Esophagus muscularis mucosa (tissue), 4 donors: Measurements from ENCODE around the gene PTMA. TPM values are rescaled to one million over a fixed set of nuclear protein-coding genes. Genes with fewer than 3 reads are reported as not detected.
"Not testable (repeated sequence)": the region's sequence is repeated elsewhere in the genome, so short reads cannot be mapped to it uniquely, and the experiment has no call there.

ENCODE experiments used
- DNase-seq: peaks from one replicate; pipeline ENCODE4 v3.0.0-alpha.2; 2017; ENCODE audit errors: extremely low spot score
- H3K27ac ChIP-seq, 4 donors: fragments of 200-600 bp; sonication (generic); replicated peaks in 1 of 4; 1 replicate in 3 of 4; 2 replicates in 1 of 4; pipeline ENCODE4 v1.5.1; 2016 to 2019; ENCODE audit warnings: mild to moderate bottlenecking in 1 of 4
- H3K27me3 ChIP-seq, 4 donors: fragments of 200-600 bp; sonication (generic); one replicate each; pipeline versions ENCODE4 v1.5.1 to v1.6.0; 2016 to 2019
- H3K36me3 ChIP-seq, 4 donors: fragments of 200-600 bp; sonication (generic); one replicate each; pipeline ENCODE4 v1.5.1; 2016 to 2019
- H3K4me1 ChIP-seq, 4 donors: fragments of 200-600 bp; sonication (generic); one replicate each; pipeline ENCODE4 v1.5.1; 2016 to 2019
- H3K4me3 ChIP-seq, 4 donors: fragments of 200-600 bp; sonication (generic); 1 replicate in 2 of 4; 2 replicates in 2 of 4; pipeline ENCODE4 v1.5.1; 2016 to 2019; ENCODE audit warnings: mild to moderate bottlenecking in 4 of 4, moderate library complexity in 1 of 4
- H3K9me3 ChIP-seq, 4 donors: fragments of 200-600 bp; sonication (generic); 1 replicate in 3 of 4; 2 replicates in 1 of 4; pipeline ENCODE4 v1.5.1; 2016 to 2019
- EP300 ChIP-seq: sonication (generic); formaldehyde crosslinking; IDR thresholded peaks from one replicate; pipeline ENCODE4 v1.6.1; 2017; ENCODE audit warnings: antibody characterized with exemption
- POLR2A ChIP-seq: fragments of 450-650 bp; IDR thresholded peaks from one replicate; pipeline ENCODE4 v1.6.1; 2017; ENCODE audit warnings: antibody characterized with exemption, moderate library complexity, mild to moderate bottlenecking, low read depth
- POLR2AphosphoS5 ChIP-seq, 2 donors: sonication (generic); formaldehyde crosslinking; IDR thresholded peaks; one replicate each; pipeline ENCODE4 v1.6.1; 2017; ENCODE audit warnings: antibody characterized with exemption in 2 of 2
- WGBS: methylation state at CpG from one replicate; pipeline ENCODE4 v1.1.5; 2018; 5-methylcytosine and 5-hydroxymethylcytosine counted together
- intact Hi-C: fragments of 100-400 bp; cut with DNase I; formaldehyde crosslinking; loops from one replicate; pipeline ENCODE4 v1.15.1; 2023
- total RNA-seq, 4 donors: library from RNA; depleted of rRNA; stranded (reverse); fragments of >200 nt; gene quantifications; one replicate each; pipeline versions ENCODE4 v1.1.0 to v1.2.1, GENCODE V29; 2016
- TF ChIP-seq, protein P1 (sequence below), 3 experiments: fragments of 200-600 bp in 2 of 3; fragments of 450-650 bp in 1 of 3; sonication (generic) in 2 of 3; IDR thresholded peaks; one replicate each; pipeline ENCODE4 v1.5.1; 2017 to 2019; ENCODE audit warnings: antibody characterized with exemption in 3 of 3, mild to moderate bottlenecking in 2 of 3, moderate library complexity in 1 of 3

The PTMA gene, protein sequence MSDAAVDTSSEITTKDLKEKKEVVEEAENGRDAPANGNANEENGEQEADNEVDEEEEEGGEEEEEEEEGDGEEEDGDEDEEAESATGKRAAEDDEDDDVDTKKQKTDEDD
- total RNA-seq = 100 to 1,000 TPM; 571 to 894 (median 806) TPM

DNA sequence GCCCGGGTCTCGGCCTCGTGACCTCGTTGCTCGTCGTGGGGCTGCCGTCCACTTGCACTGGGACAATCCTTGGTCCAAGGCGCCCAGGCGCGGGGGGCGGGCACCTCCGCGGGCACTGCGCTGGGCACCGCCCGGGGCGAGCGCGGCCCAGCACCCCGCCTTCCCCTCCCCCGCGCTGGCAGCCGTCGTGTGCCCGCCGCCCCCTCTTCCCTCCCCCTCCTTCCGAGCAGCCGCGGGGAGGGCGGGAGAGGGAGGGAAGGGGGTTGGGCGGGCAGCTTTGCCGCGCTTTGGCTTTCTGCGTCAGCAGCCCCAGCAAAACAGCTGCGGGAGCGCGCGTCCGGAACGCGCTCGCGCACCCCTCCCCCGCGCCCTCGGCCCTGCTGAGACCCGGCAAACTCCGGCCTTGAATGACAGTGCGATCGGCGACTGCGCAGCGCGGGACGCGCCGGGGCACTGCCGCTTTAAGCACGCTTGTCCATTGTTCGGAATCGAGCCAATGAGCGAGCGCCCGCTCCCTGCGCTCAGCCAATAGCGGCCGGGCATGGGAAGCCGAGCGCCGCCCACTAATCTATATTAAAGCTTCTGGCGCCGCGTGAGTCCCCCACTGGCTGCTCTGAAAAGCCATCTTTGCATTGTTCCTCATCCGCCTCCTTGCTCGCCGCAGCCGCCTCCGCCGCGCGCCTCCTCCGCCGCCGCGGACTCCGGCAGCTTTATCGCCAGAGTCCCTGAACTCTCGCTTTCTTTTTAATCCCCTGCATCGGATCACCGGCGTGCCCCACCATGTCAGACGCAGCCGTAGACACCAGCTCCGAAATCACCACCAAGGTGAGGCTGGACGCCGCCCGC lies at the start of gene PTMA:
Gene PTMA, plus strand, starts transcription at position 599 of the 846 bp plus-strand sequence. Its CDS starts 182 bp downstream, at position 781.
- peaks cover 34 to 63% (median 53%) of the 10 kb centered on the region in 4 donors for H3K4me1 ChIP-seq
- WGBS = 0% methylated on average over 24 of the region's 97 CpGs
- intact Hi-C loops = no loop called here

DNA sequence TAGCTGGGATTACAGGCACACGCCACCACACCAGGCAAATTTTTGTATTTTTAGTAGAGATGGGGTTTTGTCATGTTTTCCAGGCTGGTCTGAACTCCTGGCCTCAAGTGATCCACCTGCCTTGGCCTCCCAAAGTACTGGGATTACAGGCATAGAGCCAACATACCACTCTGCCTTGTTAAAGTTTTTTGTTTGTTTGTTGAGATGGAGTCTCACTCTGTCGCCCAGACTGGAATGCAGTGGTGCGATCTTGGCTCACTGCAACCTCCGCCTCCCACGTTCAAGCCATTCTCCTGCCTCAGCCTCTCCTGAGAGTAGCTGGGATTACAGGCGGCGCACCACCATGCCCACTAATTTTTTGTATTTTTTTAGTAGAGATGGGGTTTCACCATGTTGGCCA lies 48.3 kb upstream of the PTMA start:
- H3K36me3 ChIP-seq, intact Hi-C loops, H3K9me3 ChIP-seq, DNase-seq, H3K27me3 ChIP-seq, H3K27ac ChIP-seq, H3K4me3 ChIP-seq: not testable (repeated sequence)
- peaks cover 14 to 24% (median 20%) of the 10 kb centered on the region in 4 donors for H3K4me1 ChIP-seq
- 92% methylated on average over 7 of the region's 7 CpGs for WGBS

More for the DNA sequence above, at the start of gene PTMA:
- H3K36me3 ChIP-seq = peaks cover 10 to 18% (median 13%) of the 10 kb centered on the region in 4 donors
- H3K27me3 ChIP-seq = no peaks in the 10 kb centered on the region
- H3K27ac ChIP-seq = peak within 1 kb of the TSS; percentile 98 to 100 (median 100)
- DNase-seq = peak; percentile 100
- H3K4me3 ChIP-seq = peak within 1 kb of the TSS; percentile 78 to 100 (median 94)
- TF ChIP-seq POLR2A = peak; percentile 97
- peak in 1 of 2 donors; percentile 95 for TF ChIP-seq POLR2AphosphoS5 (IDR thresholded peaks at IDR 0.05)
- TF ChIP-seq, protein P1, sequence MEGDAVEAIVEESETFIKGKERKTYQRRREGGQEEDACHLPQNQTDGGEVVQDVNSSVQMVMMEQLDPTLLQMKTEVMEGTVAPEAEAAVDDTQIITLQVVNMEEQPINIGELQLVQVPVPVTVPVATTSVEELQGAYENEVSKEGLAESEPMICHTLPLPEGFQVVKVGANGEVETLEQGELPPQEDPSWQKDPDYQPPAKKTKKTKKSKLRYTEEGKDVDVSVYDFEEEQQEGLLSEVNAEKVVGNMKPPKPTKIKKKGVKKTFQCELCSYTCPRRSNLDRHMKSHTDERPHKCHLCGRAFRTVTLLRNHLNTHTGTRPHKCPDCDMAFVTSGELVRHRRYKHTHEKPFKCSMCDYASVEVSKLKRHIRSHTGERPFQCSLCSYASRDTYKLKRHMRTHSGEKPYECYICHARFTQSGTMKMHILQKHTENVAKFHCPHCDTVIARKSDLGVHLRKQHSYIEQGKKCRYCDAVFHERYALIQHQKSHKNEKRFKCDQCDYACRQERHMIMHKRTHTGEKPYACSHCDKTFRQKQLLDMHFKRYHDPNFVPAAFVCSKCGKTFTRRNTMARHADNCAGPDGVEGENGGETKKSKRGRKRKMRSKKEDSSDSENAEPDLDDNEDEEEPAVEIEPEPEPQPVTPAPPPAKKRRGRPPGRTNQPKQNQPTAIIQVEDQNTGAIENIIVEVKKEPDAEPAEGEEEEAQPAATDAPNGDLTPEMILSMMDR (IDR thresholded peaks at IDR 0.05) = peak in 1 of 3 experiments; percentile 24
- peak; percentile 72 for TF ChIP-seq EP300
- no peaks in the 10 kb centered on the region for H3K9me3 ChIP-seq

DNA sequence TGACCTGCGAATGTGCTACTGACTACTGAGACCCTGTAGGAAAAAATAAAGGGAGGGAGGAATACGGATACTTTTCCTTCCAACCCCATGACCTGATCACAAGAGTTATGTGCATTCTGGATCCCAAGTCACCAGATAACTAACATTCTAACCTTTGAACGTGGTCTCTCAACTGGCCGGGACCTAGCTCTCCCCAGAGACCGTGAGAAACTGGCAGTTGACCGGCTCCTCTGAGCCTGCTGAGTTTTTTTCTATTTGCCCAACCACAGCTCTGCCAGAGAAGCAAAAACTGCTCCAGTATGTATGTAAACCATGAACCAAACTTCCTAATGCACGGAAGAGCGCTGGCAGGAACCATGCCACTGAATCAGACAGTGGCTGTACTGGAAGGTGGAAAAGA lies 47.5 kb upstream of the PTMA start:
- H3K4me1 ChIP-seq = peaks cover 22 to 32% (median 27%) of the 10 kb centered on the region in 4 donors
- intact Hi-C loops = no loop called here
- no peaks in the 10 kb centered on the region for H3K36me3 ChIP-seq
- no peaks in the 10 kb centered on the region for H3K27me3 ChIP-seq
- H3K9me3 ChIP-seq = no peaks in the 10 kb centered on the region
- no peak for DNase-seq
- WGBS = 88% methylated on average over 8 of the region's 8 CpGs
- TF ChIP-seq POLR2A (no peak), POLR2AphosphoS5 (IDR thresholded peaks at IDR 0.05) (no peak), EP300 (no peak)
- TF ChIP-seq, protein P1 (IDR thresholded peaks at IDR 0.05) = no peak
- H3K27ac ChIP-seq = peak overlapping the region in 1 of 4 donors; percentile 99
- H3K4me3 ChIP-seq = no peak overlapping the region

DNA sequence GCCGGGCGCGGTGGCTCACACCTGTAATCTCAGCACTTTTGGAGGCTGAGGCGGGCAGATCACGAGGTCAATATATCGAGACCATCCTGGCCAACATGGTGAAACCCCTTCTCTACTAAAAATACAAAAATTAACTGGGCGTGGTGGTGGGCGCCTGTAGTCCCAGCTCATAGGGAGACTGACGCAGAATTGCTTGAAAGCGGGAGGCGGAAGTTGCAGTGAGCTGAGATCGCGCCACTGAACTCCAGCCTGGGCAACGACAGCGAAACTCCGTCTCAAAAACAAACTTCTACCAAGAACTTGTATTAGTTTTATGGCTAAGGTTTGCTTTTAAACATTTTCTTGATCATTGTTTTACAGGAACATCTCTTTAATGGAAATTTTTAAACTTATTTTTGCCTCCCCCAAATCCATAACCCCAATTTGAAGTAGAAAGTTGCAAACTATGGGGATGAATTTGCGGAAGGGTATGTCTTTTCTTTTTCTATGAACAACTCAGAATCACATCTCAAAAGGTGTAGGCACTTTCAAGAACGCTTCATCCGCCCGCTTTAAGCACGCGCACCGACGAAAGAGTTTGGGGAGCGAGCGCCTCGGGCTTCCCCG lies 46.8 kb upstream of the PTMA start:
- H3K27ac ChIP-seq = peak overlapping the region; percentile 96 to 99 (median 98)
- H3K36me3 ChIP-seq = no peaks in the 10 kb centered on the region
- no peaks in the 10 kb centered on the region for H3K27me3 ChIP-seq
- H3K9me3 ChIP-seq = no peaks in the 10 kb centered on the region
- intact Hi-C loops = no loop called here
- peak overlapping the region; percentile 48 to 59 (median 54) for H3K4me3 ChIP-seq
- no peak for TF ChIP-seq EP300
- TF ChIP-seq, protein P1 (IDR thresholded peaks at IDR 0.05) = no peak
- no peak for TF ChIP-seq POLR2A
- no peak for TF ChIP-seq POLR2AphosphoS5 (IDR thresholded peaks at IDR 0.05)
- no peak for DNase-seq
- 85% methylated on average over 20 of the region's 28 CpGs for WGBS
- peaks cover 26 to 39% (median 33%) of the 10 kb centered on the region in 4 donors for H3K4me1 ChIP-seq
